Measurements from ENCODE around the gene TNRC6C. TPM values are rescaled to one million over a fixed set of nuclear protein-coding genes. Genes with fewer than 3 reads are reported as not detected.

The TNRC6C gene
- total and polyA plus RNA-seq, 7 donors = 0.92 to 22.1 (median 6.3) TPM

GRCh38 chr17:78128551-78129350, 170.2 kb downstream of the TNRC6C start, which contains the start of gene TMC6:
Gene TMC6, minus strand, starts transcription at chr17:78128755. Its CDS starts 1,923 bp downstream, at chr17:78126832.
- TF ChIP-seq POLR2AphosphoS5 (IDR thresholded peaks at IDR 0.05) (peak in 3 of 4 donors; percentile 14 to 70 (median 66)), CTCF (IDR thresholded peaks at IDR 0.05) (no peak), POLR2A (IDR thresholded peaks at IDR 0.05) (peak in 1 of 2 donors; percentile 23), EP300 (IDR thresholded peaks at IDR 0.05) (no peak)
- peak within 1 kb of the TSS; percentile 35 to 61 (median 57) for H3K4me3 ChIP-seq
- peak within 1 kb of the TSS; percentile 72 to 79 (median 76) for H3K27ac ChIP-seq
- no peaks in the 10 kb centered on the region for H3K9me3 ChIP-seq
- H3K27me3 ChIP-seq = peaks cover 26 to 69% (median 56%) of the 10 kb centered on the region in 3 donors
- peak; percentile 66 for DNase-seq
- H3K4me1 ChIP-seq = peaks cover 0 to 53% (median 48%) of the 10 kb centered on the region in 4 donors
- peaks cover 0 to 5% (median 0%) of the 10 kb centered on the region in 4 donors for H3K36me3 ChIP-seq
- 2% methylated on average over 54 of the region's 54 CpGs for WGBS, 2 donors
- intact Hi-C loops (cut with DNase I) = no loop called here

- intact Hi-C loops (cut with DNase I) = no loop called here
- TF ChIP-seq POLR2AphosphoS5 (IDR thresholded peaks at IDR 0.05) (no peak), EP300 (IDR thresholded peaks at IDR 0.05) (no peak), POLR2A (IDR thresholded peaks at IDR 0.05) (no peak), CTCF (IDR thresholded peaks at IDR 0.05) (no peak)
- Histone ChIP-seq H3K4me3 (no peak overlapping the region), H3K9me3 (no peaks in the 10 kb centered on the region), H3K4me1 (peaks cover 0 to 53% (median 48%) of the 10 kb centered on the region in 4 donors), H3K27ac (peak overlapping the region; percentile 25 to 79 (median 74)), H3K36me3 (no peaks in the 10 kb centered on the region), H3K27me3 (peaks cover 26 to 76% (median 63%) of the 10 kb centered on the region in 3 donors)
- WGBS, 2 donors = 61 to 79% methylated on average over 4 of the region's 4 CpGs
- no peak for DNase-seq
These were observed 171.0 kb downstream of the TNRC6C start for GRCh38 chr17:78129351-78130089.

GRCh38 chr17:78130090-78130436, 171.6 kb downstream of the TNRC6C start:
- Histone ChIP-seq H3K27ac (peak overlapping the region in 3 of 4 donors; percentile 25 to 44 (median 34)), H3K9me3 (no peaks in the 10 kb centered on the region), H3K36me3 (no peaks in the 10 kb centered on the region), H3K27me3 (peaks cover 26 to 81% (median 64%) of the 10 kb centered on the region in 3 donors), H3K4me3 (no peak overlapping the region), H3K4me1 (peaks cover 0 to 53% (median 48%) of the 10 kb centered on the region in 4 donors)
- TF ChIP-seq CTCF (IDR thresholded peaks at IDR 0.05) (no peak), EP300 (IDR thresholded peaks at IDR 0.05) (no peak), POLR2A (IDR thresholded peaks at IDR 0.05) (no peak), POLR2AphosphoS5 (IDR thresholded peaks at IDR 0.05) (no peak)
- WGBS, 2 donors = 31 to 44% methylated on average over 5 of the region's 5 CpGs
- intact Hi-C loops (cut with DNase I) = no loop called here
- no peak for DNase-seq

GRCh38 chr17:78130437-78131101, 172.1 kb downstream of the TNRC6C start, which contains the start of gene TMC8:
Gene TMC8, plus strand, starts transcription at chr17:78130771. Its CDS starts 818 bp downstream, at chr17:78131589.
- Histone ChIP-seq H3K4me1 (peaks cover 0 to 51% (median 47%) of the 10 kb centered on the region in 4 donors), H3K9me3 (no peaks in the 10 kb centered on the region), H3K4me3 (peak within 1 kb of the TSS in 3 of 4 donors; percentile 3 to 33 (median 22)), H3K27me3 (peaks cover 26 to 81% (median 64%) of the 10 kb centered on the region in 3 donors), H3K36me3 (no peaks in the 10 kb centered on the region), H3K27ac (peak within 1 kb of the TSS in 3 of 4 donors; percentile 25 to 76 (median 34))
- no peak for DNase-seq
- TF ChIP-seq POLR2AphosphoS5 (IDR thresholded peaks at IDR 0.05) = peak in 1 of 4 donors; percentile 7
- no peak for TF ChIP-seq EP300 (IDR thresholded peaks at IDR 0.05)
- WGBS, 2 donors = 47 to 76% methylated on average over 10 of the region's 10 CpGs
- intact Hi-C loops (cut with DNase I) = no loop called here

Measured in sigmoid colon (tissue), 7 donors.